Colon (tissue), 2 donors: ENCODE data around the gene SRC.
"Not testable (repeated sequence)": the region's sequence is repeated elsewhere in the genome, so short reads cannot be mapped to it uniquely, and the experiment has no call there.

Experiments used
- FAIRE-seq: peaks from 2 replicates; lab custom pipeline; 2012; peaks lifted over from hg19 to GRCh38; lab: Jason Lieb, UNC
- donor health status: control.
- donor health status: control.

SRC gene

GRCh38 chr20:37337208-37337991 is 8.5 kb upstream of the SRC start:
- FAIRE-seq = no peak

- FAIRE-seq = not testable (repeated sequence)
Measured at GRCh38 chr20:37338380-37338779, 7.6 kb upstream of the SRC start.

DNA sequence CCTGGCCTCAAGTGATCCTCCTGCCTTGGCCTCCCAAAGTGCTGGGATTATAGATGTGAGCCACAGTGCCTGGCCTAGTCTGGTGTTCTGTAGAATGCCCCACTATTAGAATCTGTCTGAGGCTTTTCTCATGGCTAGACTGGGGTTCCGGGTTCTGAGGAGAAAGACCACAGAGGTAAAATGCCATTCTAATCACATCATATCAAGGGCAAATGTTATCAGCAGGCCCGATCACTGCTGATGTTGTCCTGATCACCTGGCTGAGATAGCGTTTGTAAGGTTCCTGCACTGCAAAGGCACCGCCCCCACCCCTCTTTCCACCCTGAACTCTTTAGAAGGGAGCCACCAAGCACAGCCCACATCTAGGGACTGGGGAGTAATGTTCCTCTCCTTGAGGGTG is 6.7 kb upstream of the SRC start:
- FAIRE-seq = no peak

GRCh38 chr20:37339764-37340109 is 6.2 kb upstream of the SRC start:
- FAIRE-seq = not testable (repeated sequence)

GRCh38 chr20:37340998-37341397 is 4.9 kb upstream of the SRC start:
- FAIRE-seq = no peak

DNA sequence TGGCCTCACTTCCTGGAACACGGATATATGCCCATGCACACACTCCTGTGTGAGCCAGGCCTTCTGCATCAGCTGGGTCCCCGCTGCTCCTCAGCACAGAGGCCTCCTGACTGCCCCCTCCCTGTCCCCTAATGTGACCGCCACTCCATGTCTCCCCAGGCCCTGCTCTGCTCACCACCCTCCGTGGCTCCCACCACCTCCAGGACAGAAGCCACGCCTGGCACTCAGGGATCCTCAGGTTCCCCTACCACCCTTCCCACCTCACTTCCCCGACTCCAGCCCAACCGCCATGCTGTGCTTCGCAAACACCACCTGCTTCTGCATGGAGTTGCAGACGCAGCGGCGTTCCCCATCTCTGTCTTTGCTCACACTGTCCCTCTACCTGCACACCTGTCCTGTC is 4.3 kb upstream of the SRC start:
- FAIRE-seq = no peak

GRCh38 chr20:37342231-37343177 is 3.4 kb upstream of the SRC start:
- FAIRE-seq = no peak

DNA sequence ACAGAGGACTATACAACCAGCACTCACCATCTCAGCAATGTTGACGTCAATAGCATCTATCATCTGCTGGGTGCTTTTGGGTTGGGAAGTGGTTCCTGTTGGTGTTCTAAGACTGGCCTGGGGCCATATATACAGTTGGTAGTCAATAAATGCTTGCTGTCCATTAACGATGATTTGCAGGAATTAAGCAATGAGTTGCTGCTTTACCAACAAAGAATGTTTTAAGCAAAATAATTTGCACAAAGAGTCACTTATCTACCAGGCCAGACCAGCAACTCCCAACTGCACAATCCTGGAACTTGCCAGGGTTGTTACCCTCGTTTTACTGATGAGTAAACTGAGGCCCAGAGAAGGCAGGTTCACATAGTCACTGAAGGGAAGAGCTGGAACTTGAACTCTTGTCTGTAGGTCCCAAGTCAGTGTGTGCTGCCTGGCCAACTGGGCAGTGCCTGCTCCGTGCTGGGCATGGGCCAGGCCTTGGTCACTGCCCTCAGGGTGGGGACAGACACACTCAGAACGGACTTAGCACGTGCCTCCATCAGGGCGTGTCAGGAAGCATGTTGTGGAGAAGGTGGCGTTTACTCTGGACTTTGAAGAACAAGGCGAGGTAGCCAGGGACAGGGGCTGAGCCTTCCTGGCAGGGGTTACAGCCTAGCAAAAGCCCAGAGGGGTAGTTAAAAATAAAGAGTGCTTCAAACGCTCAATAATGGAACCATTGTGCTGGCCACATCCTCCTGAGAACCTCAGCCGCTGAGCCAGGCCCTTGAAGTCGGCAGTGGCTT is 2.5 kb upstream of the SRC start:
- FAIRE-seq = no peak

GRCh38 chr20:37343994-37344355 is 2.0 kb upstream of the SRC start:
- FAIRE-seq = no peak

DNA sequence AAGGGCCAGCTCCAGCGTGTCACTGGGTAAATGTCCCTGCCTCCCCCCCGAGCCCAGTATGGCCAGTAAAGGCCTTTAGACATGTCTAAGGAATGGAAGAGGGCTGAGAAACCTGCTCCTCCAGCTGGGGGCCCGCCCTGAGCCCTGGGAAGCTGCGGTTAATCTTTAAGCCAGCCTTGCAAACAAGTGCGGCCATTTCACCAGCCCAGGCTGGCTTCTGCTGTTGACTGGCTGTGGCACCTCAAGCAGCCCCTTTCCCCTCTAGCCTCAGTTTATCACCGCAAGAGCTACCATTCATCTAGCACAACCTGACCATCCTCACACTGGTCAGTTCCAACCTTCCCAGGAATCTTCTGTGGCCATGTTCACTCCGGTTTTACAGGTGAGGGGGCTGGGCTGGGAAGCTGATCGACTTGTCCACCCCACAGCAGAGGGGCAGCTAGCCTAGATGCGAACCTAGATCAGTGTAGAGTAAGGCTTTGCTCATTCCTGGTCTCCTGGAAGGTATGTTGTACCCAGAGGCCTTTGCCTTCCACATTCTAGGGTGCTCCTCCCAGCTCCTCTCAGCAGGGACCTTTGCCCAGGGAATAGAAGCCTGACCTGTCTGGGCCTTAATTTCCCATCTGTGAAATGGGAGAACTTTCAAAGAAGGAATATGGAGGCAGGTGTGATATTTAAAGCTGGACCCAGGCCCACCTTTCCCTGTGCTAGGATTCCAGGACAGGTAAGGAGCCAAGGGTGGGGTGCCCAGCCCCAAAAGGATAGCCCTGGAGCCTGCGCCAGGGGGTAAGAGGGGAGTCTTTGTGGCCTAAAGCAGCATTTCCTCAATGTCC is 1.2 kb upstream of the SRC start:
- no peak for FAIRE-seq

GRCh38 chr20:37346236-37346534 is 245 bp downstream of the SRC start:
- FAIRE-seq = no peak

DNA sequence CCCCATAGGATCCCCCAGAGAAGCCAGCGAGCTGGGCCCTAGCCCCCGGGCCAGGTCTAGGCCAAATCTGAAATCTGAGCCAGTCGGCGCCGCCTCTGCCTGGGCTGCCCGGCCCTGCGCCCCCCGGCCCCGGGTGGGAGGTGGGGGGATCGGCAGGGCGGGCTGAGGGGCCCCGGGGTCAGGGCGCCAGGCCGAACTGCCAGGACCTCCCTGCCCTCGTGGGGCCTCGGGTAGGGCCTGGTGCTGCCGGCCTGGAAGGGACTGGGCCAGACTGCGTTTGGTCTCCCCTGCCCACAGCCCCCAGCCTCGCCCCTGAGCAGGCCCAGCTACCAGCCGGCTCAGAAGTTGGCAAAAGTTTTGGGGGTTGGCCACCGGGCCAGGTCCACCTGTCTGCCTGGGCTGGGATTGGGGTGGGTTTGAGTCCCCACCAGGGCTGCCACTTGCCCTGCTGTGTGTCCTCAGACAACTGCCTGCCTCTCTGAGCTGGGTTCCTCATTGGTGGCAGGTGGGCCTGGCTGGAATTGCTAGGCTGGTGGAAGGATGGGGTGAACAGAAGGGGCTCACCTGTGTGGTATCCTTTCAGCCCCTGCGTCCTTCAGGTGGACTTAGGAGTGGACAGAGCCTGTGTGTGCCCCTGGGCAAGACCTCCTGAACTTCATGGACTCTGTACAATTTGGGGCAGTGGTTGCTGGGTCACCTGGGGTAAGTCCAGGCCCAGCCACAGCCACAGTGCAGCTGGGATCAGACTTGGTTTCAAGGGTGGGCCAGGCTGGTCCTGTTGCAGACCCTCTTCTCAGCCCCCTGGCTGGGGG is 801 bp downstream of the SRC start:
- no peak for FAIRE-seq

GRCh38 chr20:37347347-37347823 is 1.4 kb downstream of the SRC start:
- FAIRE-seq = no peak

DNA sequence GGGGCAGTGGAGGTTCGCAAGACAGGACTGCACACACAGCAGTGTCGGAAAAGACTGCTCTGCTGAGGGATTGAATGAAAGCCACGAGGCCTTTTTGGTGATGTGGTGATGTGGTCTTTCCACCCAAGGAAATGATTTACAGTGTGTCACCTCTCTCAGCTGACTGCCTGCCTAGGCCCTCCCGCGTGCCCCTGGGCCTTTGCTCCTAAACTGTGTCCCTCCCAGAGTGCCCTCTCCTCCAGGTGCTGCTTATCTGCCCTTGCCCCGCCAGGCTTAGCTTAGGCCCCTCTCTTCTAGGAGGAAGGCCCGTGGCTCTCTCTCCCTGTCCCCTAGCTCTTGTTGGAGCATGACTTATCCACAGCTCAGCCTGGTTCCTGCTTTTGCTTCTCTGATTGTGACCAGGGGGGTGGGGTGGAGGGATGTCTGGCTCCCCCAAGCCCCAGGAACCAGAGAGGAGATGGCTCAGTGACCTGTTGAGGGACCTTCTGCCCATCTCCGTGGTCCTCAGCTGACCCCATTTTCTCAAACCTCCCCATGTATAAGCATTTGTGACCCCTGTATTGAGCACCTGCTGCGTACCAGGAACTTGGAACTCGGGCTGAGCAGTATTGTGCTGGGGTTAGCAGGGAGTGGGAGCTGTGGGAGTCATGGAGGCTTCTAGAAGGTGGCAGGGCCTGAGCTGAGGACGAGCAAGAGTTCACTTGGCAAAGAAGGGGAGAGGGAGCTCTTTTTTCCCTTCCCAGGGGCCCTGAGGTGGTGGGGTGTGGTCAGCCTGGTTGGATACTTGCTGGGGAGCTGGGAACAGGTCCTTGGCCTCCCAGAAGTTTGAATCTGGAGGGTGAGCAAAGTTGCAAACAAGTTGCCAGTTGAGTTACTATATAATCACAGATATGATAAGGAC is 2.2 kb downstream of the SRC start:
- no peak for FAIRE-seq

GRCh38 chr20:37348792-37349516 is 3.0 kb downstream of the SRC start:
- no peak for FAIRE-seq

DNA sequence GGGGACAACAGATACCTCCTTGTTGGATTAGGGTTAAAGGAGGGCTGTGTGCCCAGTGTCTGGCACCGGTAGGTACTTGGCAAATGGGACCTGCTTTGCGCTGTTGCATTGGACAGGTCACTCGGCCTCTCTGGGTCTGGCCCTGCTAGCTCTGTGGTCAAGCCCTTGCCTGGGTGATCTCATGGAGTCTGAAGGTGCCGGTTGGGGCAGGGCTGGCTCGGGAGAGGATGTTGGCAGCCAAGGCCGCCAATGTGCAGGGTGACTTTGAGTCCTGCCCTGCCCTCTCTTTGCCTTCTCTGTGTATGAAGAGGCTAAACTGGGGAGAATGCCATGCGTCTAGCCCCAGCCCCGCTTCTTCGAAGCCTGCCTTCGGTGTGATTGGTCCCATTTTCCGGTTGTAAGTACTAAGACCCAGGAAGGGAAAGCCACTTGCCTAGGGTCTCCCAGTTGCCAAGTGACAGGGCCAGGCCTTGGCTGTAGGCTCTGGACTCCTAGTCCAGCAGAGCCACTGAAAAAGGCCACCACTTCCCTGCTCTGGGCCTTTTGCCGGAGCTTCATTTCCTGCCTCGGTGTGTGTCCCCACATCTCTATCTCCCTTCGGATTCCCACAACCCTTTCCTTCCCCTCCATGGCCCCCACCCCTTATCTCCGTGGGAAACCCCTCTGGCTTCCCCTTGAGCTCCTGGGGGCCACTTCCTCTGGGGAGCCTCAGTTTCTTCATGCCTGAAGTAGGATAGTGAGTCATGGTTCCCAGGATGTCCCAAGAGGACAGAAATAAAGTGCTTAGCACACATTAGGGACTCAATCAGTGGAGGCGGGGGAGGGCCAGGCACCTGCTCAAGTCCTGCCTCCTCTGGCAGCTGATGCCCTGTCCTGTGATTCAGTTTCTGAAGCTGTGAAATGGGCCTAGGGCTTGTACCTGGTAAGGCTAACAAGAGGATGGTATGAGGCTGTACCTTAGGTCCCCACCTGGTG is 3.9 kb downstream of the SRC start:
- FAIRE-seq = no peak

DNA sequence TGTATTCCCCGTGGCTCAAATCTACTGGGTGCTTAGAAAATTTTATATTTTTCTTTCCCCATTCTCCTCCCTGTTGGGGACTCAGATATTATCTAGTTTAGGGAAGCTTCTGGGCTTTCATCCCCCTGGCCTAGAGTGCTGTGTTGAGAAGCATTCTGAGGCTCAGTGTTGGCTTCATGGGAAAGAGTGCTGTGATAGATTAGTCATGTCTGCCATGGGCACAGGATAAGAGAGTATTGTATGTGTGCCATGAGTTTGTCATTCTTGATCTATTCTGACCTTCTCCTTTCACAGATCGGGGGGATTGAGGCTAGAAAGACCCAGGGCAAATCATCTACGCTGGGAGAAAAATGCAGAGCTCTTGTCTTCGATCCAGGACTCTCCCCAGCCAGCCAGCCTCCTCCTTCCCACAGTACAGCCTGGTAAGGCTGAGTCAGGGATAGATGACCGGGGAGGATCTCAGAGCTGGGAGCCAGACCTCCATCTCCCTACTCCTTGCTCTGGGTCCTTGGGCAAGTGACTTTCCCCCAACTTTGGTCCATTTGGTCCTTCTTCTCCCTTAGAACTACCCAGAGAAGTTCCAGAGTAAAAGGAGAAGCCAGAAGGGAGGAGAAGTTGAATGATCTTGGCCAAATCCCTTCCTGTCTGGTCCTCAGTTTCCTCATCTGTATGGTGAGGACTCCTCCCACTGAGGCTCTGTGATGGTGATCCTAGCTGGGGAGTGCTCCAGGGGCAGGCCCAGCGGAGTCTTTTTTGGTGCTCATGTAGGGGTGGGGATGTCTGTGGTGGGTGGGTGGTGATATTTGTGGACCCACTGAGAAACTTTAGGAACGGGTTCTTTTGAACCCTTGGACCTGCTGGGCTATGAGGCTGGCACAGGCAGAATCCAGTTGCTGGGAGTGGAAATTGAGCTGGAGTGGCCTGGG is 5.0 kb downstream of the SRC start:
- FAIRE-seq = no peak
